Measurements from ENCODE around the gene MB.
"Not testable (repeated sequence)": the region's sequence is repeated elsewhere in the genome, so short reads cannot be mapped to it uniquely, and the experiment has no call there.

Gene MB

DNA sequence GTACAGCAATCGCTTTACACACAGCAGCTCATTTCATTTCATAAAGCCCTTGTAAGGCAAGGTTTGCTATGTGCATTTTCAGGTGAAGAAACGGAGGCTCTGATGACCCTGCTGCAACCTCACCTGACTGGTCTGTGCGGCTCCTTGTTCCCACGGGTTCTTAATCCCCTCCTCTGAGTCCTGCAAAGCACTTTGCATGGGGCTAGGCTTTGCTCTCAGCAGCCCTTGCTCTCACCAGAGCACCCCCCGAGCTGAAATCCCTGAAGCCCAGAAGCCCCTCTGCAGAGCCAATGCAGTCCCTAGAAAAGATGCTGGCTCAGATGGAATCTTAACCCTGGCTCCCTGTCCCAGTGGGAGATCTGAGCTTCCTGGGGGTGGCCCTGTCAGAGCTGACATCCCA is 20.1 kb upstream of the MB start:
- FAIRE-seq = no peak

DNA sequence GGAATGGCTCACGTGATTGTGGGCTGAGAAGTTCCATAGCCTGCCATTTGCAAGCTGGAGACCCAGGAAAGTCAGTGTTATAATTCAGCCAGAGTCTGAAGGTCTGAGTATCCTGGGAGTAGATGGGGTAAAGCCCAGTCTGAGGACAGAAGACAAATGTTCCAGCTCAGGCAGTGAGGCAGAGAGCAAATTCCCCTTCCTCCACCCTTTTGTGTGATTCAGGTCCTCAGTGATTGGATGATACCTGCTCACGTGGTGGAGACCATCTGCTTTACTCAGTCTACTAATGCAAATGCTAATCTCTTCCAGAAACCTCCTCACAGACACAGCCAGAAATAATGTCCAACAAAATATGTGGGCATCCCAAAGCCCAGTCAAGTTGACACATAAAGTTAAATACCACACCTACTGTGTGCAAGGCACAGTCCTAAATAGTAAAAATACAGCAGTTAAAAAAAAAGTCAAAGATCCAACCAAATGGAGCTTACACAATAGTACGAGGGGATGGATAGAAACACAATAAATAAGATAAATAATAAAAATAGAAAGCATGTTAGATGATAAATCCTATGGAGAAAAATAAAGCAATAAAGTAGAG is 17.9 kb upstream of the MB start:
- FAIRE-seq = no peak

- no peak for FAIRE-seq
These were observed 16.9 kb upstream of the MB start for GRCh38 chr22:35634015-35634414.

DNA sequence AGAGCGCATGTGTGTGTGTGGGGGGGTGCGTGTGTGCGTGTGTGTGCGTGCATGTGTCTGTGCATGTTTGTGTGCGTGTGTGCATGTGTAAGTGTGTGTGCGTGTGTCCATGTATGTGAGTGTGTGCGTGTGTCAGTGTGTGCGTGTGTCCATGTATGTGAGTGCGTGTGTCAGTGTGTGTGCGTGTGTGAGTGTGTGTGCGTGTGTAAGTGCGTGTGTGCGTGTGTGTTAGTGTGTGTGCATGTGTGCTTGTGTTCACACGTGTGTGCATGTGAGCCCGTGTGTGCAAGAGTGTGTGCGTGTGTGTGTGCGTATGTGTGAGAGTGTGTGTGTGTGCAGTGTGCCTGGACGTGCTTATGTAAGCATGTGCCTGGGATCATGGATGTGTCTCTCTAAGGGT is 16.4 kb upstream of the MB start:
- no peak for FAIRE-seq

DNA sequence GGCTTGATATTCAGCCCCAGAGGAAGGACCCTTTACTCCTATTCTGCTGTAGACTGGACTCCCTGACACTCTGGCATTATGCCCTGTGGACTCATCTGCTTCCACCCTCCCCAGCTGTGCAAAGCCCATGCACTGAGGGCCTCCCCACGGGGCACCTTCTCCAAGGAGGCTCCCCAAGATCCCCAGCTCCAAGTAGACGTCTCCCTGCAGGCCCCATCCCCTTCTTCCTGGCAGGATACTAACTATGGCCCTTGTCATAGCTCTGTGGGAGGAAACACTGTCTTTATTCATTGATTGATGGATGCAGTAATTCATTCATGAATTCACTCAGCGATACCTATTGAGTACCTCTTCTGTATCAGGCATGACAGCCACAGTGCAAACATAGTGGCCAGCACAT is 15.8 kb upstream of the MB start:
- no peak for FAIRE-seq

DNA sequence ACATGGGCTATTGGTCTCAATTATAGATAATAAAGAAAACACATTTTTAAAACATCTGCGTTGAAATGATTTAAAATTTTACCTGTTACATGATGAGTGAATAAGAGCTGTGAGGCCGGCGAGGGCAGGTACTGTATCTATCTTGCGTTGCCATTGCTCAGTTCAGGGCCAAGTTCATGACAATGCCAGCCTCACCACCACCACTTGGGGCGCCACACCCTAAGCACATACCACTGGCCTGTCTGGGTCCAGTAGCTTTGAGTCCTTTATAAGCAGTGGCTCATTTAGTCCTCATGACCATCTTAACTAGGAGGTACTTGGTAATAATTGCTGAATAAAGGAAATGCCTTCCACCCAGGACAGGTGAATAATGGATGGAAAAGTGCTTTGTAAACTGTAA is 14.5 kb upstream of the MB start:
- no peak for FAIRE-seq

- no peak for FAIRE-seq
These were observed 13.8 kb upstream of the MB start for GRCh38 chr22:35630891-35631290.

GRCh38 chr22:35630387-35630793 is 13.3 kb upstream of the MB start:
- FAIRE-seq = no peak

DNA sequence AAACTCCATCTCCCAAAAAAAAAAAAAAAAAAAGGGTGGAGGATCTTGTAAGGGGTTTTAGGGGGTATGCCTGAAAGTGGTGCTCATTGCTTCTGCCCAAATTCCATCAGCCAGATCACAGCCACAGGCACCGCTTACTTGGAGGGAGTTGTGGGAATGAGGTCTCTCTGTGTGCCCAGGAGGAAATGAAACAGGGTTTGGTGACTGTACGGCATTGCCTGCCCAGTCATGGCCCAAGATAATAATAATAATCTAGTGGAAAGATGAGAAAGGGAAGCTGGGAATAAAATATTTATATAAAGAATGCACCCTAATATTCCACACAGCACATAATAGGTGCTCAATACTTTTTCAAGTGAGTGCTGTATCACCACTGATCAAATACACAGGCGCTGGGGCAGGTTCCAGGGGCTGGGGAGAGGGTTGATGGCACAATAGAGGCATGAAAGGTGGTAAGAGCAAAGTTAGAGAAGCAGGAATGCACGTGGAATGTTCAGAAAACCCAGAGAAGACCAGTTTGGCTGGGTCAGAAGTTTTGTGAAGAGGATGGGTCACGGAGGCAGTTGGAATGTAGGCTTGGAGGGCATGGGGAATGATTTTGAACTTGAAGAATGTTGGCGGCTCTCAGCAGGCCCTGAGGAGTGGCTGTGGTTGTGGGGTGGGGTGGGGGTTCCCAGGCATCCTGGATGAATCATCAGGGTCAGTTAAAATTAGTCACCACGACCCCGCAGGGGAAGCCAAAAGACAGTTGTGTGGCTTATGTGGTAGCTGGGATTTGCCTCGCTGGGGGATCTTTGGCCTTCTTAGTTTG is 12.5 kb upstream of the MB start:
- FAIRE-seq = no peak

DNA sequence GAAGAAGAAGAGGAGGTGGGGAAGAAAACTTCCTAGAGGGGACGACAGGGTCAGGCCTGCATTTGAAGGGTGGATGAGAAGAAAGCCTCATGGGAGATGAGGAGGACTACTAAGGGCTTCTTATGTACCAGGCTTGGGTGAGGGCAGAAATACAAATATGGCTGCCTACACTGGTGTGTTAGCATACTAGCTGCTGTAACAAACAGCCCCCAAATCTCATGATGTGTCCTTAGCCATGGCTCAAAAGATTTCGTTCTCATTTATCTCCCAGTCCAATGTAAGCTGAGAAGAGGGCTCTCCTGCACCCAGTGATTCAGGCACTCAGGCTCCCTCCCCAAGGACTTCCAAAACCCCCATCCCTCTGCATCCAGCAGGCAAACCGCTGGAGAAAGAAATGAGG is 11.6 kb upstream of the MB start:
- FAIRE-seq = no peak

- FAIRE-seq = peak; percentile 66
These were observed 10.3 kb upstream of the MB start for GRCh38 chr22:35627267-35628041.

DNA sequence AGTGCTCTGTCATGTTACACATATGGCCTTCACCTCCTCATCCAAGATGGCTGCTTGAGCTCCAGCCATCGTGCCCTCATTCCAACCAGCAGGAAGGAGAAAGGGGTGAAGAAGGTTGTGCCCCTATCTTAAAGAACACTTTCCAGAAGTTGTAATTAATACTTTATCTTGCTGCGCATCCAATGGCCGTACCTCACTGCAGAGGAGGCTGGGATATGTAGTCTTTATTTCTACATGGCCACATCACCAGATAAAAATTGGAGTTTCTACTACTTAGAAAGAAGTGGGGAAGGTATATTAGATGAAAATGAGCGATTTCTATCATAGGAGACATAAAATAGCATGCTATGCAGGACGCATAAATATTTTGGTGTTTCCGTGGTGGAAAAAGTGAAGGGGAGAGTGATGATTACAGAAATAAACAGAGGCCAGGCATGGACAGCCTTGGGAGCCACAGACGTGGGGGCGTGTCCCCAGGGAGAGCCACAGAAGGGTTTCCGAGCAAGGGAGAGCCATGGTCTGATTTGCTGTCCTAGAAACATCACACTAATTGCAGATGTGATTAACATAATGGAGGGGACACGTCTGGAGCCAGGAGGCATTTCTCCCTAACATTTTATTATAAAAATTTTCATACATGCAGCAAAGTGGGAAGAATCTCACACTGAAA is 8.8 kb upstream of the MB start:
- FAIRE-seq = no peak

DNA sequence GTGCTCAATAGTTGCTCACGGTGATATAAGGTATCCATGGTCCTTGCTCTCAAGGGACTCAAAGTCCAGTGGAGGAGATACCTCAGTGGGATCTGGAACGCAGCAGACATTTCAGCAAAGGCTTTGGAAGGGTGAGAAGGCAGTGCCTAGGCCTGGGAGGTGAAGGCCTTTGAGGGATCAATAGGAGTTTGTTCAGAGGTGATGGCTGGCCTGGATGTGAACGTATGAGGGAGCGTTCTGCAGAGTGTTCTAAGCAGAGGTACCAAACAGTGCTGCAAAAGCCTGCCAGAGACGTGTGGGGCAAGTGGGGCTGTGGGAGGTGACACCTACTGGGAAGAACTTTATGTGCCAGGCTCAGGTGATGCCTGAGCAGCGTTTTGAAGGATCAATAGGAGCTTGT is 7.4 kb upstream of the MB start:
- no peak for FAIRE-seq

DNA sequence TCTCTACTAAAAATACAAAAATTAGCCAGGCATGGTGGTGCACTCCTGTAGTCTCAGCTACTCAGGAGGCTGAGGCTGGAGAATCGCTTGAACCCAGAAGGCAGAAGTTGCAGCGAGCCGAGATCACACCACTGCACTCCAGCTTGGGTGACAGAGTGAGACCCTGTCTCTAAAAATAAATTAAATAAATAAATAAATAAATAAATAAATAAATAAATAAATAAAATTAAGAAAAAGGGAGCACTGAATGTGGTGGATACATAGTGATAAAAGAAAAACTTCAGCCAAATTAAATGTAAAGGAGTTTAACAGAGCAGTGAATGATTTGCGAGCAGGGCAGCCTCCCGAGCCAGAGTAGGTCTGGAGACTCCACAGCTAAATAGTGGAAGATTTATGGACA is 6.8 kb upstream of the MB start:
- not testable (repeated sequence) for FAIRE-seq

DNA sequence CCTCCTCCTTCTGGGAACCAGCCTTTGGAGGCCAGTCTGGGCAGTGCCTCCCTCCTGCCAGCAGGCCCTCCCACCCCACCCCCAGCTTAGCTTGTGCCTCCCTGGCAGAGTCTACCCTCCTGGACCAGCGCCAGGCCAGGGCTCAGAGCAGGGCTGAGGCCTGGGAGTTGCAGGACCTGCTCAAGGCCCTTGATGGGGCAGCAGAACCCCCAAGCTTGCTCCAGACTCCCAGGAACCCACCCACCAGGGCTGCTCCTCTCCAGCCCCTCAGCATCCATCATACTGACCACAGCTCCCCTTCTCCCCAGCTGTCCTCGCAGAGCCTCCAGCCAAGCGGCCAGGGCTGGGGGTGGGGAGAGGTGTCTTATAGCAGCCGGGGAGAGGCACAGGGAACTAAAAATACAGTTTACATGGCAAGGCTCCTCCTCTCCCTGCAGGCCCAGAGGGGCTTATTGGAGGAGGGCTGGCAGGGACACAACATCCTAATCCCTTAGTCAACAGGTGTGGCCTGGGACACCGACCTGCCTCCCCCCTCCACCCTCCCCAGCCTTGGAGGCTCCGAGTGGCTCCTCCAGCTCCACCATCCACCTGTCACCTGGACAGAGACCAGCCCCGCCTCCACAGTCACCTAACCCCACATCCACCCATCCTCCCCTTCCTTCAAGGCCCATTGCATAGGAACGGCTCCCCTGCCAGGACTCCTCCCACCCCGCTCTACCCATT is 5.2 kb upstream of the MB start:
- FAIRE-seq = no peak

DNA sequence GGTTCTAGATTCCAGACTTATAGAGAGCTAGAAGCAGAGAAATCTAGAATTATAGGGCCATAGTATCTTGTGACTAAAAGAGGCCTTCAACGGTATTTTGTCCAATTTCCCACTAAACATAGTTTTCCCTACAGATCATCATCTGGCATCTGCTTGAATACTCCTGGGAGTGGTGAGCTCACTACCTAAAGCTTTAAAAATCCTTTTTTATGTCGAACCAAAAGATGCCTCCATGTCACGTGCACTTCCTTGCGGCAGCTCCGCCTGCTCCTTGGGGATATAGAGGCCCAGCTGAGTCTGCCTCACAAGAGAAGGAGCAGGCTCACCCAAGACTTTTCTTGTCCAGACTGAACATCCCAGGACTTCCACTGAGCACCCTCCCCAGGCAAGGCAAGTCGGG is 4.3 kb upstream of the MB start:
- no peak for FAIRE-seq

GRCh38 chr22:35620624-35621251 is 3.6 kb upstream of the MB start:
- FAIRE-seq = no peak

DNA sequence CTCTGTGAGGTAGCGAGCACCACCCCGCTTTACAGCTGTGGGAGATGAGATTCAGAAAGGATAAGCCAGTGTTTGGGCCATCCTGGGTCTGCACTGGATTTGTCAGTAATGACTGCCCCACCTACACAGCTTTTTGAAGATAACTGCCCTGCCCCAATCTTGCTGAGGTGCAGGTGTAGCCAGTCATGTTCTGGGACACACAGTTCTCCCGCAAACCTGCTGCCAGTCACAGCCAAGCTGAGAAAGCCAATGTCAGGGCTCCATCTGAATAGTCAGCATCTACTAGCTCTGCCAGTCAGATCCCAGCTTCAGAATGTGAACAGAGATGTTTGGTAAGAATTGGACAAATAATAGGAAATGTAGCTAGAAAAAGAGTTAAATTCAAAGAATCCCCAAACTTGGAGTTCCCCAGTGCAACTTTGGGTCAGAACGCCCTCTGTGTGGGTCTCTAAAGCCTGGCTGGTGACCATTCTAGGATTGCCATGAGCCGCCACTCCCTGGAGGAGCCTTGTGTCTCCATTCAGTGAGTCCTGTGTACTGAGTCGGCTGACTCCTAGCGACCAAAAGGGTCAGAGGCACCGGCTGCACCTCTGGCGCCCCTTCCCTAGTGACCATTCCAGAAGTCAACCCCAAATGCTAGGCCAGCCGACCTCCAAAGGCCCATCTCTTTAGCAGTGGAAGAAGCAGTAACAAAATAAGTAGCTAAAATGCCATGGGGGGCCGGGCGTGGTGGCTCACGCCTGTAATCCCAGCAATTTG is 2.4 kb upstream of the MB start:
- FAIRE-seq = no peak

- no peak for FAIRE-seq
These were observed 1.5 kb upstream of the MB start for GRCh38 chr22:35618427-35619223.

GRCh38 chr22:35616043-35616442 is 1.1 kb downstream of the MB start:
- no peak for FAIRE-seq

GRCh38 chr22:35615156-35615555 is 2.0 kb downstream of the MB start:
- no peak for FAIRE-seq

Measured in A204.1 (cell line).